HK-2 (cell line): ENCODE results near the gene CNNM4.

Source experiments
- DNase-seq: peaks from one replicate; pipeline ENCODE4 v3.0.0-alpha.2; 2018; ENCODE audit not compliant: unreplicated experiment

CNNM4 gene

GRCh38 chr2:96759548-96759947, 1.2 kb upstream of the CNNM4 start:
- DNase-seq: no peak

DNA sequence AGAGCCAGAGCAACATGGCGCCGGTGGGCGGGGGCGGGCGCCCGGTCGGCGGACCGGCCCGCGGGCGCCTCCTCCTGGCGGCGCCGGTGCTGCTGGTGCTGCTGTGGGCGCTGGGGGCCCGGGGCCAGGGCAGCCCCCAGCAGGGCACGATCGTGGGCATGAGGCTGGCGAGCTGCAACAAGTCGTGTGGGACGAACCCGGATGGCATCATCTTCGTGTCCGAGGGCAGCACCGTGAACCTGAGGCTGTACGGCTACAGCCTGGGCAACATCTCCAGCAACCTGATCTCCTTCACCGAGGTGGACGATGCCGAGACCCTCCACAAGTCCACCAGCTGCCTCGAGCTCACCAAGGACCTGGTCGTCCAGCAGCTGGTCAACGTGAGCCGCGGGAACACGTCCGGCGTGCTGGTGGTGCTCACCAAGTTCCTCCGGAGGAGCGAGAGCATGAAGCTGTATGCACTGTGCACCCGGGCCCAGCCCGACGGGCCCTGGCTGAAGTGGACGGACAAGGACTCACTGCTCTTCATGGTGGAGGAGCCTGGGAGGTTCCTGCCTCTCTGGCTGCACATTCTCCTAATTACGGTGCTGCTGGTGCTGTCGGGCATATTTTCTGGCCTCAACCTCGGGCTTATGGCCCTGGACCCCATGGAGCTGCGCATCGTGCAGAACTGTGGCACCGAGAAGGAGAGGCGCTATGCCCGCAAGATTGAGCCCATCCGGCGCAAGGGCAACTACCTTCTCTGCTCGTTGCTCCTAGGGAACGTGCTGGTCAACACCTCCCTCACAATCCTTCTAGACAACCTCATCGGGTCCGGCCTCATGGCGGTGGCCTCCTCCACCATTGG, 507 bp downstream of the CNNM4 start:
- no peak for DNase-seq

GRCh38 chr2:96762529-96763311, 2.0 kb downstream of the CNNM4 start:
- DNase-seq: no peak

- DNase-seq: peak; percentile 16
Observed at GRCh38 chr2:96763511-96764252, 3.0 kb downstream of the CNNM4 start.

GRCh38 chr2:96764253-96764637, 3.5 kb downstream of the CNNM4 start:
- DNase-seq: no peak

- DNase-seq: no peak
Observed at GRCh38 chr2:96767135-96767871, 6.6 kb downstream of the CNNM4 start.

- peak; percentile 24 for DNase-seq
Observed at GRCh38 chr2:96768083-96768561, 7.4 kb downstream of the CNNM4 start.

DNA sequence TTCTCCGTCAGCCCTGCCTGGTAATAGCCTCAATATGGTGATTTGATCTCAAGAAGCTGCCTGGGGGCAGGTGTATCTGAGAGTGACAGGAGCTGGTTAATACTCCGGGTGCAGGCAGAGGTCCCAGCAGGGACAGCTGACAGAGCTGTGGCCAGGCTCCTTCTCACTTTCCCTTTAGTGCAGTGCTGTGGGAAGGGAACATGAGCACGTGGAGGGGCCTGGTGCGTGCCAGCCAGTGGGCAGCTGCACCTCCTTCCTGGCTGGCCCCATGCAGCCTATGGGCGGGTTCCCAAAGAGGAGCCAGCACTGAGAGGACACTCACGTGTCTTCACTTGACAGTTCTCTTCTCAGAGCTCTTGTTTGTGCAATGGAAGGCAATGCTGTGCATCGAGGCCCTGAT, 9.1 kb downstream of the CNNM4 start:
- no peak for DNase-seq

GRCh38 chr2:96770442-96771202, 9.9 kb downstream of the CNNM4 start:
- no peak for DNase-seq

DNA sequence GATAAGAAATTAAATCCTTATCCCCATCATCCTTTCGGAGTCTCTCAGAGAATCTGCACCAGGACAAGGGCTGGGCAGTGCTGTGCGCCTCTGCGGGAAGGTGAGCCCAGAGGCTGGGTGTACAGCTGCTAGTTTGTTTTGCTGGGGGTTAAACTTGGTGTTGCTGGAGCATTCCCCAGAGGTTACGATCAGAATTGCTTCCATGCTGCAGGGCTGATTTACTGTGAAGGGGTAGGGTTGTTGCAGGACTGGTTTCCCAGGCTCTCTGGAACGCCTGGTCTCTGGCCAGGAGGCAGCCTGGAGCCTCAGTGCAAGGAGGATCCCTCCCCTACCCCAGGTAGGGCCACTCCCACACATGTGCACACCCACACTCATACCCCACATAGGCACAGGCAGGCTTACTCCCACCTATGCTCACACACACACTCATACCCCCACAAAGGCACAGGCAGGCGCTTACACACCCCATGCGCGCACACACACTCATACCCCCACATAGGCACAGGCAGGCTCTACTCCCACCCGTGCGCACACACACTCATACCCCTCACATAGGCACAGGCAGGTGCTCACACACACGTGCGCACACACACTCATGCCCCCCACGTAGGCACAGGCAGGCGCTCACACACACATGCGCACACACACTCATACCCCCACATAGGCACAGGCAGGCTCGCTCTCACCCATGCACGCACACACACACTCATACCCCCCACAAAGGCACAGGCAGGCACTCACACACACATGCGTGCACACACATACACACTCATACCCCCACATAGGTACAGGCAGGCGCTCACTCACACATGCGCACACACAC, 11.3 kb downstream of the CNNM4 start:
- DNase-seq: no peak

DNA sequence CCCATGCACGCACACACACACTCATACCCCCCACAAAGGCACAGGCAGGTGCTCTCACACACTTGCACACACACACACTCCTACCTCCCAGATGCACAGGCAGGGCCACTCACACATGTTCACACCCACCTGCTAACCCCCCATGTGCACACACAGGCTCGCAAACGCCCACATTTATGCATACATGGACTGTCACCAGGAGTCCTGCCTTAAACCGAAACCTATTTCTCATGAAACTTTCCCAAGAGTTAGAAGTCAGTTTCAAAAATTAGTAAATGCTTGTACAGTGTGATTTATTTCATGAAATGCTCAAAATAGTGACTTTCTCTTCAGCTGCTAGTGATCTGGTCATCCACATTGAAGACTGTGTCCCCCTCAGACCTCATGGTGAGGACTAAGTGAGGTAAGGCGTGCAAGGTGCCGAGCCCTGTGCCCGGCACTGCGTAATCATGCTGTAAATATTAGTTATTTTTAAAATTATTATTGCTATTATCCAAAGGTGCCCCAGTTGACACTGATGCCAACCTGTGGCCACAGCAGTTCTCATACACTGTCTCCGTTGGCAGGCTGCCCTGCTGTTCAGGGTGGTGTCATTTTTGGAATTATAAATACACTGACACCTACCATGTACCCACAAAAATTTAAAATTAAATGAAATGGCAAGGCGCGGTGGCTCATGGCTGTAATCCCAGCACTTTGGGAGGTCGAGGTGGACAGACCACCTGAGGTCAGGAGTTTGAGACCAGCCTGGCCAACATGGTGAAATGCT, 12.4 kb downstream of the CNNM4 start:
- no peak for DNase-seq

DNA sequence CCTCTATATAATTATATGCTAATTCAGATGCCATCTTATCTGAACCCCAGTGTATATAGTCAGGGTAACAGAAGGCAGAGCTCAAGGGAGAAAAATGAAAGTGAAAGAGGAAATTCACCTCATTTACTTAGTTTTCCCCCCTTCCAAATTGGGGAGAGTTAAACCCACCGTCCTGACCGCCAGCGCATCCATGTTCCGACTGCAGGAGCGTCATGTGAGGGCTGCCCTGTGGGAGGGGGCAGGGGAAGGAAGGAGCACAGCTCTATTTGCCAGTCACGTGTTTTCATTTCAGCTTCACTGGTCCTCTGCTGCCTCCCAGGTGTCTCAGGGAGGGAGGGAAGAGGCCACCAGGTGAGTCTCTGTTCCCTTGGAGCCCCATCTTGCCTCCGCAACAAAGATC, 13.2 kb downstream of the CNNM4 start:
- DNase-seq: no peak

GRCh38 chr2:96775160-96775559, 14.5 kb downstream of the CNNM4 start:
- no peak for DNase-seq

GRCh38 chr2:96783388-96783787, 22.7 kb downstream of the CNNM4 start:
- no peak for DNase-seq

- no peak for DNase-seq
Observed at GRCh38 chr2:96787411-96787810, 26.7 kb downstream of the CNNM4 start.

GRCh38 chr2:96788442-96789244, 27.9 kb downstream of the CNNM4 start:
- peak; percentile 34 for DNase-seq

DNA sequence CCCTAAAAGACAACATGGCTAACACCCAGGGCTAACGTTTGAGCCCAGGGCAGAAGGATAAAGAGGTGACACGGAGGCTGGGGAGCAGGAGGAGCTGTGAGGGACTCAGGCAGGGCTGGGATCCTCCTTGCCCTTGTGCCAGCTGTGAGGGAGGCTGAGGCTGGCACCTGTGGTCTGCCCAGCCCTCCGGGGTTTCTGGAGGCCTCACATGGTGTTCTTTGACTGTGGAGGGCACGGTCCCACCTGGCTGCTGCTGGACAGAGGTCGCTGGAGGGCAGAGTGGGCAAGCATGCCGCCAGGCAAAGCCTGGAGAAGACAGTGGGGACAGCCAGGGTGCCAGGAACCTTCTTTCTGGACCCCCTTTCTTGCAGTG, 28.5 kb downstream of the CNNM4 start:
- DNase-seq: no peak
